HEK293 (cell line): Measurements from ENCODE around the gene ACP1.

Experiments used
- CTCF ChIA-PET: fragments of 350-600 bp; formaldehyde crosslinking; extraction: SDS; loops from one replicate; lab custom pipeline; 2021; ENCODE audit warnings: antibody characterized with exemption; lab: Yijun Ruan, JAX
- POLR2A ChIA-PET: fragments of 300-600 bp; formaldehyde crosslinking; extraction: SDS; loops from one replicate; lab custom pipeline; 2020; ENCODE audit warnings: antibody characterized with exemption, inconsistent platforms; lab: Yijun Ruan, JAX
- H3K27ac ChIP-seq: fragments of 200-500 bp; sonication (Bioruptor generic); 2 replicates; pipeline ENCODE4 v1.5.1; 2014; ENCODE audit warnings: low read depth, low read length, control low read depth, inconsistent platforms; ENCODE audit errors: extremely low read depth
- H3K36me3 ChIP-seq, 2 experiments: fragments of 200-500 bp in 1 of 2; sonication (Bioruptor generic) in 1 of 2; 1 replicate in 1 of 2; 2 replicates in 1 of 2; pipeline ENCODE4 v1.5.1; 2014 to 2017; ENCODE audit warnings: inconsistent platforms in 2 of 2, low read length in 2 of 2; ENCODE audit not compliant: control insufficient read depth in 2 of 2, insufficient read depth in 1 of 2
- H3K4me1 ChIP-seq: fragments of 200-500 bp; sonication (Bioruptor generic); 2 replicates; pipeline ENCODE4 v1.5.1; 2014; ENCODE audit warnings: mild to moderate bottlenecking, low read length, inconsistent platforms; ENCODE audit not compliant: control insufficient read depth, insufficient read depth
- H3K4me3 ChIP-seq: 2 replicates; pipeline ENCODE4 v1.5.1; 2011; ENCODE audit warnings: low read depth, mild to moderate bottlenecking, control low read depth, low read length, moderate library complexity
- H3K9me3 ChIP-seq: fragments of 200-500 bp; sonication (Bioruptor generic); 2 replicates; pipeline ENCODE4 v1.5.1; 2014; ENCODE audit warnings: low read depth, low read length, inconsistent platforms; ENCODE audit not compliant: control insufficient read depth, insufficient read depth
- GFI1B ChIP-seq: fragments of 450-650 bp; formaldehyde crosslinking; IDR thresholded peaks from 2 replicates; pipeline ENCODE4 v1.5.1; 2016; ENCODE audit warnings: missing biosample characterization, missing genetic modification characterization
- INSM2 ChIP-seq: fragments of 450-650 bp; formaldehyde crosslinking; IDR thresholded peaks from 2 replicates; pipeline ENCODE4 v1.5.1; 2016; ENCODE audit warnings: missing biosample characterization, missing genetic modification characterization
- KLF10 ChIP-seq: fragments of 450-650 bp; IDR thresholded peaks from 2 replicates; pipeline ENCODE4 v1.5.1; 2018; ENCODE audit warnings: missing biosample characterization, mild to moderate bottlenecking, missing genetic modification characterization
- KLF17 ChIP-seq: fragments of 450-650 bp; formaldehyde crosslinking; IDR thresholded peaks from 2 replicates; pipeline ENCODE4 v1.5.1; 2016; ENCODE audit warnings: missing biosample characterization, missing genetic modification characterization
- TRIM28 ChIP-seq: IDR thresholded peaks from 2 replicates; pipeline ENCODE4 v1.6.1; 2011; ENCODE audit warnings: low read length, control low read depth, borderline replicate concordance
- YY1 ChIP-seq: fragments of 450-650 bp; formaldehyde crosslinking; IDR thresholded peaks from 2 replicates; pipeline ENCODE4 v1.5.1; 2018; ENCODE audit warnings: missing biosample characterization, missing genetic modification characterization
- ZFP69B ChIP-seq: fragments of 450-650 bp; formaldehyde crosslinking; IDR thresholded peaks from 2 replicates; pipeline ENCODE4 v1.5.1; 2016; ENCODE audit warnings: missing biosample characterization, missing genetic modification characterization
- ZNF133 ChIP-seq: fragments of 450-650 bp; formaldehyde crosslinking; IDR thresholded peaks from 2 replicates; pipeline ENCODE4 v1.5.1; 2016; ENCODE audit warnings: missing biosample characterization, missing genetic modification characterization
- ZNF140 ChIP-seq: fragments of 450-650 bp; formaldehyde crosslinking; IDR thresholded peaks from 2 replicates; pipeline ENCODE4 v1.5.1; 2016; ENCODE audit warnings: missing biosample characterization, missing genetic modification characterization
- ZNF202 ChIP-seq: fragments of 450-650 bp; formaldehyde crosslinking; IDR thresholded peaks from 2 replicates; pipeline ENCODE4 v1.5.1; 2016; ENCODE audit warnings: missing biosample characterization, missing genetic modification characterization, borderline replicate concordance
- ZNF362 ChIP-seq: fragments of 450-650 bp; formaldehyde crosslinking; IDR thresholded peaks from 2 replicates; pipeline ENCODE4 v1.5.1; 2016; ENCODE audit warnings: missing biosample characterization, missing genetic modification characterization
- ZNF391 ChIP-seq: fragments of 450-650 bp; formaldehyde crosslinking; IDR thresholded peaks from 2 replicates; pipeline ENCODE4 v1.5.1; 2016; ENCODE audit warnings: low read depth, missing biosample characterization, missing genetic modification characterization, borderline replicate concordance
- ZNF404 ChIP-seq: fragments of 450-650 bp; formaldehyde crosslinking; IDR thresholded peaks from 2 replicates; pipeline ENCODE4 v1.5.1; 2017; ENCODE audit warnings: missing biosample characterization, missing genetic modification characterization
- ZNF416 ChIP-seq: fragments of 450-650 bp; formaldehyde crosslinking; IDR thresholded peaks from 2 replicates; pipeline ENCODE4 v1.5.1; 2016; ENCODE audit warnings: missing biosample characterization, missing genetic modification characterization
- ZNF501 ChIP-seq: fragments of 450-650 bp; formaldehyde crosslinking; IDR thresholded peaks from 2 replicates; pipeline ENCODE4 v1.5.1; 2016; ENCODE audit warnings: missing biosample characterization, missing genetic modification characterization
- ZNF580 ChIP-seq: fragments of 450-650 bp; formaldehyde crosslinking; IDR thresholded peaks from 2 replicates; pipeline ENCODE4 v1.5.1; 2016; ENCODE audit warnings: missing biosample characterization, missing genetic modification characterization
- ZNF621 ChIP-seq: fragments of 450-650 bp; formaldehyde crosslinking; IDR thresholded peaks from 2 replicates; pipeline ENCODE4 v1.5.1; 2017; ENCODE audit warnings: missing biosample characterization, missing genetic modification characterization
- ZNF623 ChIP-seq: fragments of 450-650 bp; formaldehyde crosslinking; IDR thresholded peaks from 2 replicates; pipeline ENCODE4 v1.5.1; 2016; ENCODE audit warnings: missing biosample characterization, missing genetic modification characterization
- ZNF639 ChIP-seq: fragments of 450-650 bp; formaldehyde crosslinking; IDR thresholded peaks from 2 replicates; pipeline ENCODE4 v1.5.1; 2016; ENCODE audit warnings: missing biosample characterization, missing genetic modification characterization
- ZNF654 ChIP-seq: fragments of 450-650 bp; formaldehyde crosslinking; IDR thresholded peaks from 2 replicates; pipeline ENCODE4 v1.5.1; 2016; ENCODE audit warnings: low read depth, missing biosample characterization, missing genetic modification characterization
- ZNF837 ChIP-seq: fragments of 450-650 bp; formaldehyde crosslinking; IDR thresholded peaks from 2 replicates; pipeline ENCODE4 v1.5.1; 2016; ENCODE audit warnings: missing biosample characterization, missing genetic modification characterization
- ZSCAN23 ChIP-seq: fragments of 450-650 bp; formaldehyde crosslinking; IDR thresholded peaks from 2 replicates; pipeline ENCODE4 v1.5.1; 2016; ENCODE audit warnings: missing biosample characterization, missing genetic modification characterization
- ZSCAN30 ChIP-seq: fragments of 450-650 bp; IDR thresholded peaks from 2 replicates; pipeline ENCODE4 v1.5.1; 2018; ENCODE audit warnings: missing biosample characterization, mild to moderate bottlenecking, missing genetic modification characterization, moderate library complexity
- TF ChIP-seq, protein P1 (sequence below): fragments of 450-650 bp; formaldehyde crosslinking; IDR thresholded peaks from 2 replicates; pipeline ENCODE4 v1.5.0; 2017; ENCODE audit warnings: missing biosample characterization, missing genetic modification characterization, borderline replicate concordance
- TF ChIP-seq, protein P2 (sequence below): fragments of 450-650 bp; formaldehyde crosslinking; IDR thresholded peaks from 2 replicates; pipeline ENCODE4; 2016; ENCODE audit warnings: missing biosample characterization, missing genetic modification characterization
- TF ChIP-seq, protein P3 (sequence below): sonication (generic); formaldehyde crosslinking; IDR thresholded peaks from 2 replicates; pipeline ENCODE4 v1.8.1; 2022; ENCODE audit warnings: mild to moderate bottlenecking, moderate library complexity, missing genetic modification reagents

The ACP1 gene

DNA sequence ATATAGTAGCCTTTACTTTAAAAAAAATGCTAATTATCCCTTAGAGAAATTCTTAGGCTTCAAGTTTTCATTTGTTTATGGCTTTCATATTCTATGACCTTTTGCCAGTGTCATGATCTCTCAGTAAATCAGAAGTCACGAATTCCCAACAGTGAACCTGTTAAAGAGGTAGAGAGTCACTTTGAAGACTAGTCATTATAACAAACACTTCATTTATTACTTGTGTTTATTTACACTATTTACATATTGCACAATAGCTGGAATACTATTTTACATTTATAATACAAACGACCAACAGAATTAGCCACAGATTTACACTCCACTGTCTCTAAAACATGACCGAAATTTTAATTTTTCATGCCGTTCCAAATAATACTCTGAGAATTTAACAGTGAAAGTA, 14.6 kb downstream of the ACP1 start (continued):
- TF ChIP-seq, protein P1, sequence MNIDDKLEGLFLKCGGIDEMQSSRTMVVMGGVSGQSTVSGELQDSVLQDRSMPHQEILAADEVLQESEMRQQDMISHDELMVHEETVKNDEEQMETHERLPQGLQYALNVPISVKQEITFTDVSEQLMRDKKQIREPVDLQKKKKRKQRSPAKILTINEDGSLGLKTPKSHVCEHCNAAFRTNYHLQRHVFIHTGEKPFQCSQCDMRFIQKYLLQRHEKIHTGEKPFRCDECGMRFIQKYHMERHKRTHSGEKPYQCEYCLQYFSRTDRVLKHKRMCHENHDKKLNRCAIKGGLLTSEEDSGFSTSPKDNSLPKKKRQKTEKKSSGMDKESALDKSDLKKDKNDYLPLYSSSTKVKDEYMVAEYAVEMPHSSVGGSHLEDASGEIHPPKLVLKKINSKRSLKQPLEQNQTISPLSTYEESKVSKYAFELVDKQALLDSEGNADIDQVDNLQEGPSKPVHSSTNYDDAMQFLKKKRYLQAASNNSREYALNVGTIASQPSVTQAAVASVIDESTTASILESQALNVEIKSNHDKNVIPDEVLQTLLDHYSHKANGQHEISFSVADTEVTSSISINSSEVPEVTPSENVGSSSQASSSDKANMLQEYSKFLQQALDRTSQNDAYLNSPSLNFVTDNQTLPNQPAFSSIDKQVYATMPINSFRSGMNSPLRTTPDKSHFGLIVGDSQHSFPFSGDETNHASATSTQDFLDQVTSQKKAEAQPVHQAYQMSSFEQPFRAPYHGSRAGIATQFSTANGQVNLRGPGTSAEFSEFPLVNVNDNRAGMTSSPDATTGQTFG: no peak
- TF ChIP-seq ZNF133 (tag by site-specific recombination) (no peak), ZNF140 (tag by site-specific recombination) (no peak), ZNF391 (no peak), ZNF837 (no peak), ZNF580 (tag by site-specific recombination) (no peak), GFI1B (no peak), ZSCAN23 (no peak), KLF10 (tag by site-specific recombination) (no peak), ZNF202 (tag by site-specific recombination) (no peak), YY1 (no peak), ZFP69B (tag by site-specific recombination) (no peak)
- TF ChIP-seq, protein P2, sequence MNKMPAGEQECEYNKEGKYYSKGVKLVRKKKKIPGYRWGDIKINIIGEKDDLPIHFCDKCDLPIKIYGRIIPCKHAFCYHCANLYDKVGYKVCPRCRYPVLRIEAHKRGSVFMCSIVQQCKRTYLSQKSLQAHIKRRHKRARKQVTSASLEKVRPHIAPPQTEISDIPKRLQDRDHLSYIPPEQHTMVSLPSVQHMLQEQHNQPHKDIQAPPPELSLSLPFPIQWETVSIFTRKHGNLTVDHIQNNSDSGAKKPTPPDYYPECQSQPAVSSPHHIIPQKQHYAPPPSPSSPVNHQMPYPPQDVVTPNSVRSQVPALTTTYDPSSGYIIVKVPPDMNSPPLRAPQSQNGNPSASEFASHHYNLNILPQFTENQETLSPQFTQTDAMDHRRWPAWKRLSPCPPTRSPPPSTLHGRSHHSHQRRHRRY (tag by site-specific recombination): no peak
- TF ChIP-seq, protein P3, sequence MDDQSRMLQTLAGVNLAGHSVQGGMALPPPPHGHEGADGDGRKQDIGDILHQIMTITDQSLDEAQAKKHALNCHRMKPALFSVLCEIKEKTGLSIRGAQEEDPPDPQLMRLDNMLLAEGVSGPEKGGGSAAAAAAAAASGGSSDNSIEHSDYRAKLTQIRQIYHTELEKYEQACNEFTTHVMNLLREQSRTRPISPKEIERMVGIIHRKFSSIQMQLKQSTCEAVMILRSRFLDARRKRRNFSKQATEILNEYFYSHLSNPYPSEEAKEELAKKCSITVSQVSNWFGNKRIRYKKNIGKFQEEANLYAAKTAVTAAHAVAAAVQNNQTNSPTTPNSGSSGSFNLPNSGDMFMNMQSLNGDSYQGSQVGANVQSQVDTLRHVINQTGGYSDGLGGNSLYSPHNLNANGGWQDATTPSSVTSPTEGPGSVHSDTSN (CRISPR knock-in tag): no peak

DNA sequence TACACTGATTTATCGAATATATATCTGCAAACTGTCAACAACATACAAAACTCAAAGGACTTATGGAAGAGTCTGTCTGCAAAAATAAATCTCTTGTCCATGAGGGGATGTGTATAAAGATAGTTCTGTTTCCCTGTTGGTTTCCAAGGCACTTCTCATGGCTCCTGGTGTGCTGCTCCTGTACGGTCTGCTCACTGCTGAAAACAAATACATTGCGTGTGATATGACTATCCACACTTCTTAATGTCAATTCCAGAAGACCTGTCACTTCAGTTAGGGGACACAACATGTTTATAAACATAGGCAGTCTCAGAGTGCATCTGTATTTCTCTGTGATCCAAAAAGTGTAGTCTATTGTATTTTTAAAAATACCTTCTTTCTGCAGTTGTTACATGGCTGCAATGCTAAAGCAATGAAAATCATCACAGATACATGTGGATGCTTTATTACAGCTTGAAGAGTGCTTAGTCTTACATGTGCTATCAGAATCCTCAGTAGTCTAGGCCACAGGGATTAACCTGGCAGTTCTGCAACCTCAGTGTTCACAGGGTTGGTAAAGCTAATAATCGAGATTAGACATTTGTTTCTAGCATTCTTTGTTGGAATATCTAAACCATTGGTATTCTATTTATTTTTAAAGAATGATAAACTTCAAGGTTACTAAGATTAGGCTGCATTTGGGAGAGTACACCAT, 15.4 kb downstream of the ACP1 start:
- H3K27ac ChIP-seq: no peak overlapping the region
- POLR2A ChIA-PET: no interaction called here
- H3K4me3 ChIP-seq: no peak overlapping the region
- CTCF ChIA-PET: no interaction called here
- no peaks in the 10 kb centered on the region for H3K4me1 ChIP-seq
- H3K36me3 ChIP-seq: peaks cover 7 to 77% of the 10 kb centered on the region in 2 experiments; a peak in 2 of 3 replicates
- no peaks in the 10 kb centered on the region for H3K9me3 ChIP-seq
- TF ChIP-seq ZNF639 (tag by site-specific recombination) (no peak), ZNF501 (no peak), ZSCAN23 (no peak), ZNF416 (tag by site-specific recombination) (no peak), ZNF654 (tag by site-specific recombination) (no peak), ZNF362 (tag by site-specific recombination) (no peak), ZNF623 (no peak), INSM2 (no peak), ZNF621 (tag by site-specific recombination) (no peak), ZSCAN30 (tag by site-specific recombination) (no peak), KLF17 (tag by site-specific recombination) (no peak), TRIM28 (no peak), ZNF404 (tag by site-specific recombination) (no peak)
